GM12878 (cell line): Measurements from ENCODE around the gene TCP11L2. TPM values are rescaled to one million over a fixed set of nuclear protein-coding genes. Genes with fewer than 3 reads are reported as not detected.

ENCODE experiments used
- ATAC-seq: fragments of 200-7000 bp; cut with Tn5 transposase; 3 replicates; pipeline ENCODE4 v1.9.1; 2020; ENCODE audit warnings: mild to moderate bottlenecking, moderate library complexity
- BruUV-seq: library from RNA; stranded (reverse); fragments of 400-500 nt; replicated peaks from 2 replicates; lab custom pipeline; 2021; lab: Mats Ljungman, UMichigan
- CTCF ChIA-PET: fragments of 300-600 bp; sonication (Branson Sonifier 250); formaldehyde crosslinking; extraction: SDS; loops from one replicate; lab custom pipeline; 2021; ENCODE audit warnings: inconsistent platforms; lab: Yijun Ruan, JAX
- POLR2A ChIA-PET: fragments of 350-600 bp; formaldehyde crosslinking; extraction: SDS; loops from one replicate; lab custom pipeline; 2021; ENCODE audit warnings: inconsistent platforms; lab: Charles Lee
- RAD21 ChIA-PET: fragments of 300-600 bp; sonication (Branson Sonifier 250); formaldehyde crosslinking; loops from one replicate; lab custom pipeline; 2023; ENCODE audit warnings: antibody characterized with exemption; ENCODE audit not compliant: unreplicated experiment; lab: Charles Lee
- SMC1A ChIA-PET: fragments of 300-600 bp; sonication (Branson Sonifier 250); formaldehyde crosslinking; loops from one replicate; lab custom pipeline; 2023; ENCODE audit not compliant: unreplicated experiment, uncharacterized antibody; lab: Charles Lee
- DNase-seq: peaks from one replicate; pipeline ENCODE4 v3.0.0-alpha.2; 2011; ENCODE audit warnings: low read depth, low spot score
- FAIRE-seq: peaks from 3 replicates; lab custom pipeline; 2011; peaks lifted over from hg19 to GRCh38; lab: Jason Lieb, UNC
- H2AFZ ChIP-seq: 2 replicates; pipeline ENCODE4 v1.6.0; 2011; ENCODE audit warnings: low read depth, low read length, control low read depth; ENCODE audit not compliant: control insufficient read depth
- H3K27ac ChIP-seq: 2 replicates; pipeline ENCODE4 v1.5.1; 2011; ENCODE audit warnings: control low read depth; ENCODE audit not compliant: control insufficient read depth, insufficient read depth
- H3K27me3 ChIP-seq, 2 experiments: replicated peaks in 1 of 2; 2 replicates each; pipeline versions ENCODE4 v1.6.0 to v1.6.1; 2011; ENCODE audit warnings: low read length in 1 of 2; ENCODE audit not compliant: control insufficient read depth in 2 of 2, insufficient read depth in 2 of 2
- H3K36me3 ChIP-seq, 2 experiments: 2 replicates each; pipeline ENCODE4 v1.5.1; 2011; ENCODE audit warnings: low read length in 1 of 2; ENCODE audit not compliant: control insufficient read depth in 2 of 2, insufficient read depth in 2 of 2
- H3K4me1 ChIP-seq: 2 replicates; pipeline ENCODE4 v1.6.1; 2011; ENCODE audit warnings: mild to moderate bottlenecking, low read length, moderate library complexity, mixed read lengths; ENCODE audit not compliant: control insufficient read depth, insufficient read depth
- H3K4me2 ChIP-seq: 2 replicates; pipeline ENCODE4 v1.6.0; 2011; ENCODE audit warnings: control low read depth; ENCODE audit not compliant: control insufficient read depth, insufficient read depth
- H3K4me3 ChIP-seq: fragments of 200-600 bp; sonication (generic); 2 replicates; pipeline ENCODE4 v1.5.1; 2016
- H3K79me2 ChIP-seq: 2 replicates; pipeline ENCODE4 v1.6.0; 2011; ENCODE audit warnings: low read length; ENCODE audit not compliant: control insufficient read depth, insufficient read depth
- H3K9ac ChIP-seq: 2 replicates; pipeline ENCODE4 v1.8.0; 2011; ENCODE audit warnings: low read length, control low read depth, mixed read lengths; ENCODE audit not compliant: control insufficient read depth, insufficient read depth
- H3K9me3 ChIP-seq: replicated peaks from 3 replicates; pipeline ENCODE4 v1.5.1; 2011; ENCODE audit warnings: mild to moderate bottlenecking, low read length; ENCODE audit not compliant: control insufficient read depth, insufficient read depth
- H4K20me1 ChIP-seq: 2 replicates; pipeline ENCODE4 v1.6.0; 2011; ENCODE audit not compliant: control insufficient read depth, insufficient read depth
- CREB1 ChIP-seq: IDR thresholded peaks from 2 replicates; pipeline ENCODE4 v1.6.1; 2012; ENCODE audit warnings: low read depth, mild to moderate bottlenecking, inconsistent platforms
- ESRRA ChIP-seq: IDR thresholded peaks from 2 replicates; pipeline ENCODE4 v1.6.1; 2012; ENCODE audit warnings: mild to moderate bottlenecking, low read length, improper control_type of control experiment
- KAT2A ChIP-seq: conservative IDR thresholded peaks from 2 replicates; pipeline ENCODE4 v1.6.1; 2011; ENCODE audit warnings: low read depth, low read length; ENCODE audit not compliant: control insufficient read depth
- NR2C1 ChIP-seq: fragments of 450-650 bp; IDR thresholded peaks from 2 replicates; pipeline ENCODE4 v1.6.1; 2017; ENCODE audit warnings: antibody characterized with exemption, mild to moderate bottlenecking, moderate library complexity
- POU2F2 ChIP-seq: IDR thresholded peaks from 3 replicates; pipeline ENCODE4 v1.6.1; 2011; ENCODE audit warnings: low read depth, mild to moderate bottlenecking, low read length, borderline replicate concordance
- SIN3A ChIP-seq: IDR thresholded peaks from 2 replicates; pipeline ENCODE4 v1.6.1; 2012; ENCODE audit warnings: low read depth, low read length, improper control_type of control experiment
- SPI1 ChIP-seq: IDR thresholded peaks from 2 replicates; pipeline ENCODE4 v1.6.1; 2011; ENCODE audit warnings: low read depth, mild to moderate bottlenecking, low read length, moderate library complexity, borderline replicate concordance; ENCODE audit not compliant: insufficient read depth
- SUPT20H ChIP-seq: IDR thresholded peaks from 2 replicates; pipeline ENCODE4 v1.6.1; 2011; ENCODE audit warnings: low read depth, mild to moderate bottlenecking, low read length, moderate library complexity, borderline replicate concordance; ENCODE audit not compliant: control insufficient read depth
- WGBS: methylation state at CpG from one replicate; pipeline ENCODE4 v1.1.6; 2016; ENCODE audit warnings: low lambda C conversion rate; ENCODE audit not compliant: insufficient replicate concordance, insufficient coverage; ENCODE audit errors: missing lambda C conversion rate; 5-methylcytosine and 5-hydroxymethylcytosine counted together
- in situ Hi-C: fragments of 300-500 bp; cut with MboI; formaldehyde crosslinking; loops from 9 replicates; pipeline ENCODE4 v1.14.3; 2018; ENCODE audit warnings: mixed read lengths
- intact Hi-C: fragments of 100-400 bp; cut with micrococcal nuclease; formaldehyde crosslinking; loops from one replicate; pipeline ENCODE4 v1.14.2; 2022; ENCODE audit not compliant: unreplicated experiment
- polyA plus RNA-seq, 11 experiments: library from polyadenylated mRNA; depleted of rRNA in 4 of 11; unstranded in 6 of 11; stranded (reverse) in 5 of 11; fragments of >200 nt; fragmentation: Nextera tagmentation in 4 of 11; fragmentation: Illumina TruSeq in 1 of 11; extraction: Ambion mirVana in 4 of 11; extraction: Trizol in 1 of 11; gene quantifications; 1 replicate in 1 of 11; 2 replicates in 10 of 11; pipeline versions ENCODE4 v1.2.1 to v1.2.3, GENCODE V29; 2011 to 2016; ENCODE audit warnings: inconsistent platforms in 2 of 11, missing spikeins in 2 of 11, low read depth in 1 of 11
- total RNA-seq, 4 experiments: library from RNA; depleted of rRNA in 3 of 4; stranded (reverse); fragments of >200 nt in 3 of 4; fragmentation: Illumina TruSeq in 1 of 4; extraction: Trizol in 1 of 4; gene quantifications; 2 replicates each; pipeline versions ENCODE4 v1.2.1 to v1.2.3, GENCODE V29; 2013 to 2021
- TF ChIP-seq, protein P1 (sequence below): IDR thresholded peaks from 2 replicates; pipeline ENCODE4 v1.6.1; 2011; ENCODE audit warnings: mild to moderate bottlenecking, low read depth, low read length, moderate library complexity; ENCODE audit not compliant: insufficient replicate concordance
- TF ChIP-seq, protein P2 (sequence below): fragments of 450-650 bp; IDR thresholded peaks from 2 replicates; pipeline ENCODE4 v1.6.1; 2017; ENCODE audit warnings: mild to moderate bottlenecking, moderate library complexity

The TCP11L2 gene
- total and polyA plus RNA-seq, 10 of the 15 experiments (the other 5 are each of a cell fraction or from before 2014, with no cell fraction given): 0.18 to 5.0 (median 0.90) TPM

- Histone ChIP-seq H3K27me3 (no peaks in the 10 kb centered on the region), H3K27ac (no peak overlapping the region), H3K4me3 (no peak overlapping the region), H3K79me2 (no peaks in the 10 kb centered on the region), H3K9ac (no peak overlapping the region), H3K4me2 (no peak overlapping the region), H3K4me1 (no peaks in the 10 kb centered on the region), H4K20me1 (no peaks in the 10 kb centered on the region), H2AFZ (no peak overlapping the region), H3K36me3 (peaks cover 0 to 12% of the 10 kb centered on the region in 2 experiments; a peak in 1 of 4 replicates), H3K9me3 (no peaks in the 10 kb centered on the region)
- FAIRE-seq (no peak), ATAC-seq (no peak), DNase-seq (no peak)
- SMC1A ChIA-PET: interaction anchor here (1.1 kb wide), 1 partner anchor 11 kb away, joined by 3 read pairs; no protein-coding TSS in a partner anchor
- intact Hi-C loops (no loop called here), in situ Hi-C loops (no loop called here)
- CTCF ChIA-PET: interaction anchor here (2.4 kb wide), 1 partner anchor 12 kb away, joined by 14 read pairs; the partner anchor contains the start of gene POLR3B
- 81% methylated on average over 6 of the region's 6 CpGs for WGBS
- TF ChIP-seq POU2F2 (no peak), SIN3A (no peak), ESRRA (no peak)
- BruUV-seq: no TSS peak
- POLR2A ChIA-PET: no interaction called here
- RAD21 ChIA-PET: no interaction called here
Measured at GRCh38 chr12:106369624-106370346, 67.3 kb downstream of the TCP11L2 start.

DNA sequence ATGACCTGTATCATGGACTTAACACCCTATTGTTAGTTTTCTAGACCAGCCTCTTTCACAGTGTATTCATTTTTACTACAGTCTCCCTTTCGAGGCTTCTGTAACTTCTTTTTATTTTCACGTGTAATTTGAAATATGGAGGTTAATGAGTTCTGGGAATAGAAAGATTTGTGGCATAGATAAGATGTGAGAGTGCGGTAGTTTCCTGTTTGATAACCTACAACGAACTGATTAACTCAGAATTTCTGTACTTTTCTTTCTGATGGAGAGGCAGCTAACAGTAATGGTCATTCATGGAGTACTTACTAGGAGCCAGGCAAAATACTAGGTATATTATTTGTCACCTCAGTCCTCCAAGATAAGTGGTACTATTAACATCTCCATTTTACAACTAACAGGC is 76.3 kb downstream of the TCP11L2 start:
- RAD21 ChIA-PET: interaction anchor here (1.0 to 2.4 kb wide), 3 partner anchors 151 to 463 kb away, joined by 3 to 4 read pairs (median 4); no protein-coding TSS in a partner anchor
- H3K4me3 ChIP-seq: no peak overlapping the region
- in situ Hi-C loops: no loop called here
- DNase-seq (no peak), ATAC-seq (no peak), FAIRE-seq (no peak)
- H2AFZ ChIP-seq: no peak overlapping the region
- no peaks in the 10 kb centered on the region for H3K9me3 ChIP-seq
- SMC1A ChIA-PET: interaction anchor here (0.8 to 3.3 kb wide), 5 partner anchors 11 to 539 kb away, joined by 3 to 12 read pairs (median 5); no protein-coding TSS in a partner anchor
- no peaks in the 10 kb centered on the region for H4K20me1 ChIP-seq
- no peaks in the 10 kb centered on the region for H3K79me2 ChIP-seq
- H3K36me3 ChIP-seq: peaks cover 0 to 5% of the 10 kb centered on the region in 2 experiments; a peak in 1 of 4 replicates
- H3K27ac ChIP-seq: no peak overlapping the region
- no peaks in the 10 kb centered on the region for H3K27me3 ChIP-seq
- intact Hi-C loops: no loop called here
- POLR2A ChIA-PET: no interaction called here
- no TSS peak for BruUV-seq
- no peaks in the 10 kb centered on the region for H3K4me1 ChIP-seq
- no peak overlapping the region for H3K9ac ChIP-seq
- 76% methylated on average over 4 of the region's 4 CpGs for WGBS
- CTCF ChIA-PET: interaction anchor here (0.9 to 5.0 kb wide), 5 partner anchors 9 to 540 kb away, joined by 3 to 23 read pairs (median 15); partner anchors contain the start of gene POLR3B
- no peak overlapping the region for H3K4me2 ChIP-seq
- TF ChIP-seq SUPT20H (no peak), NR2C1 (no peak), SPI1 (no peak), CREB1 (no peak), KAT2A (no peak)
- TF ChIP-seq, protein P1, sequence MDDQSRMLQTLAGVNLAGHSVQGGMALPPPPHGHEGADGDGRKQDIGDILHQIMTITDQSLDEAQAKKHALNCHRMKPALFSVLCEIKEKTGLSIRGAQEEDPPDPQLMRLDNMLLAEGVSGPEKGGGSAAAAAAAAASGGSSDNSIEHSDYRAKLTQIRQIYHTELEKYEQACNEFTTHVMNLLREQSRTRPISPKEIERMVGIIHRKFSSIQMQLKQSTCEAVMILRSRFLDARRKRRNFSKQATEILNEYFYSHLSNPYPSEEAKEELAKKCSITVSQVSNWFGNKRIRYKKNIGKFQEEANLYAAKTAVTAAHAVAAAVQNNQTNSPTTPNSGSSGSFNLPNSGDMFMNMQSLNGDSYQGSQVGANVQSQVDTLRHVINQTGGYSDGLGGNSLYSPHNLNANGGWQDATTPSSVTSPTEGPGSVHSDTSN: no peak
- TF ChIP-seq, protein P2, sequence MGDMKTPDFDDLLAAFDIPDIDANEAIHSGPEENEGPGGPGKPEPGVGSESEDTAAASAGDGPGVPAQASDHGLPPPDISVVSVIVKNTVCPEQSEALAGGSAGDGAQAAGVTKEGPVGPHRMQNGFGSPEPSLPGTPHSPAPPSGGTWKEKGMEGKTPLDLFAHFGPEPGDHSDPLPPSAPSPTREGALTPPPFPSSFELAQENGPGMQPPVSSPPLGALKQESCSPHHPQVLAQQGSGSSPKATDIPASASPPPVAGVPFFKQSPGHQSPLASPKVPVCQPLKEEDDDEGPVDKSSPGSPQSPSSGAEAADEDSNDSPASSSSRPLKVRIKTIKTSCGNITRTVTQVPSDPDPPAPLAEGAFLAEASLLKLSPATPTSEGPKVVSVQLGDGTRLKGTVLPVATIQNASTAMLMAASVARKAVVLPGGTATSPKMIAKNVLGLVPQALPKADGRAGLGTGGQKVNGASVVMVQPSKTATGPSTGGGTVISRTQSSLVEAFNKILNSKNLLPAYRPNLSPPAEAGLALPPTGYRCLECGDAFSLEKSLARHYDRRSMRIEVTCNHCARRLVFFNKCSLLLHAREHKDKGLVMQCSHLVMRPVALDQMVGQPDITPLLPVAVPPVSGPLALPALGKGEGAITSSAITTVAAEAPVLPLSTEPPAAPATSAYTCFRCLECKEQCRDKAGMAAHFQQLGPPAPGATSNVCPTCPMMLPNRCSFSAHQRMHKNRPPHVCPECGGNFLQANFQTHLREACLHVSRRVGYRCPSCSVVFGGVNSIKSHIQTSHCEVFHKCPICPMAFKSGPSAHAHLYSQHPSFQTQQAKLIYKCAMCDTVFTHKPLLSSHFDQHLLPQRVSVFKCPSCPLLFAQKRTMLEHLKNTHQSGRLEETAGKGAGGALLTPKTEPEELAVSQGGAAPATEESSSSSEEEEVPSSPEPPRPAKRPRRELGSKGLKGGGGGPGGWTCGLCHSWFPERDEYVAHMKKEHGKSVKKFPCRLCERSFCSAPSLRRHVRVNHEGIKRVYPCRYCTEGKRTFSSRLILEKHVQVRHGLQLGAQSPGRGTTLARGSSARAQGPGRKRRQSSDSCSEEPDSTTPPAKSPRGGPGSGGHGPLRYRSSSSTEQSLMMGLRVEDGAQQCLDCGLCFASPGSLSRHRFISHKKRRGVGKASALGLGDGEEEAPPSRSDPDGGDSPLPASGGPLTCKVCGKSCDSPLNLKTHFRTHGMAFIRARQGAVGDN: no peak
